ENCODE results near the gene PHLPP2. TPM values are rescaled to one million over a fixed set of nuclear protein-coding genes. Genes with fewer than 3 reads are reported as not detected.
"Not testable (repeated sequence)": the region's sequence is repeated elsewhere in the genome, so short reads cannot be mapped to it uniquely, and the experiment has no call there.

Gene PHLPP2
- total RNA-seq, 1 donor from 2014 or later: 18.2 TPM

DNA sequence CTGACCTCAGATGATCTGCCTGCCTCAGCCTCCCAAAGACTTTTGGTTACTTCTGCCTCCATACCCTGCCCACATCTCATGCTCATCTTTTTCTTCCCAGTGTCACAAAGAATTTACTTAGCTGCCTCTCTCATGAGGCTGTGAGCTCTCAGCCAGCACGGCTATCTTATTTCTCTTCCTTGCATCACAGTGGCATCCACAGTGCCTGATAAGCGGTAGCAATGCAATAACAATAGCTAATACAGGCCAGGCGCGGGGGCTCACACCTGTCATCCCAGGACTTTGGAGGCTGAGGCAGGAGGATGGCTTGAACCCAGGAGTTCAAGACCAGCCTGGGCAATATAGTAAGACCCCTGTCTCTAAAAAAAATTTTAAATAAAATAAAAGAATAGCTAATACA is 114.1 kb downstream of the PHLPP2 start:
- H3K9me3 Mint-ChIP-seq: no peaks in the 10 kb centered on the region

DNA sequence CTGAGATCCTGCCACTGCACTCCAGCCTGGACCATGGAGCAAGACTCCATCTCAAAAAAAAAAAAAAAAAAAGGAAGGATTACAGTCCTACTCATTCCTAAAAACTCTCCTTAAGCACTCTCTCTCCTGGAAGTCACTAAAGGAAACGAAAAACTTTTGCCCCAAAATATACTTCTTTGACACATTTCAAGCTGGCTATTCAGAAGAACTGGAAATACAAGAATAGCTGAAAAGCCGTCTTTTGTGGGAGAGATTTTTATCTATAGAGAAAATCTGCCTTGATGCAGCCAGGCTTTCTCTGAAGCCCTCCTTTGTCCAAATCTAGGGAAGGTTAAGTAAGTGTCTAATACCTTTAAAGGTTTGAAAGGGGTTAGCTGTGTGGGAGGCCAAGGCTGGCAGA is 115.4 kb downstream of the PHLPP2 start:
- Mint-ChIP-seq H3K4me1 (no peaks in the 10 kb centered on the region), H3K27ac (no peak overlapping the region), H3K27me3 (ENCODE audit: low read depth) (peaks cover 14% of the 10 kb centered on the region), H3K36me3 (no peaks in the 10 kb centered on the region), H3K9me3 (no peaks in the 10 kb centered on the region), H3K4me3 (no peak overlapping the region)
- DNase-seq (ENCODE audit: low spot score in 2 of 2, unreplicated experiment in 2 of 2): no peak
- TF ChIP-seq, protein P1, sequence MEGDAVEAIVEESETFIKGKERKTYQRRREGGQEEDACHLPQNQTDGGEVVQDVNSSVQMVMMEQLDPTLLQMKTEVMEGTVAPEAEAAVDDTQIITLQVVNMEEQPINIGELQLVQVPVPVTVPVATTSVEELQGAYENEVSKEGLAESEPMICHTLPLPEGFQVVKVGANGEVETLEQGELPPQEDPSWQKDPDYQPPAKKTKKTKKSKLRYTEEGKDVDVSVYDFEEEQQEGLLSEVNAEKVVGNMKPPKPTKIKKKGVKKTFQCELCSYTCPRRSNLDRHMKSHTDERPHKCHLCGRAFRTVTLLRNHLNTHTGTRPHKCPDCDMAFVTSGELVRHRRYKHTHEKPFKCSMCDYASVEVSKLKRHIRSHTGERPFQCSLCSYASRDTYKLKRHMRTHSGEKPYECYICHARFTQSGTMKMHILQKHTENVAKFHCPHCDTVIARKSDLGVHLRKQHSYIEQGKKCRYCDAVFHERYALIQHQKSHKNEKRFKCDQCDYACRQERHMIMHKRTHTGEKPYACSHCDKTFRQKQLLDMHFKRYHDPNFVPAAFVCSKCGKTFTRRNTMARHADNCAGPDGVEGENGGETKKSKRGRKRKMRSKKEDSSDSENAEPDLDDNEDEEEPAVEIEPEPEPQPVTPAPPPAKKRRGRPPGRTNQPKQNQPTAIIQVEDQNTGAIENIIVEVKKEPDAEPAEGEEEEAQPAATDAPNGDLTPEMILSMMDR (IDR thresholded peaks at IDR 0.05; ENCODE audit: unreplicated experiment): no peak

More for the DNA sequence above, 114.1 kb downstream of the PHLPP2 start:
- Mint-ChIP-seq H3K4me1 (no peaks in the 10 kb centered on the region), H3K4me3 (no peak overlapping the region), H3K27ac (no peak overlapping the region), H3K27me3 (ENCODE audit: low read depth) (peaks cover 16% of the 10 kb centered on the region), H3K36me3 (no peaks in the 10 kb centered on the region)
- DNase-seq (ENCODE audit: low spot score in 2 of 2, unreplicated experiment in 2 of 2): no peak
- TF ChIP-seq, protein P1 (IDR thresholded peaks at IDR 0.05; ENCODE audit: unreplicated experiment): no peak

DNA sequence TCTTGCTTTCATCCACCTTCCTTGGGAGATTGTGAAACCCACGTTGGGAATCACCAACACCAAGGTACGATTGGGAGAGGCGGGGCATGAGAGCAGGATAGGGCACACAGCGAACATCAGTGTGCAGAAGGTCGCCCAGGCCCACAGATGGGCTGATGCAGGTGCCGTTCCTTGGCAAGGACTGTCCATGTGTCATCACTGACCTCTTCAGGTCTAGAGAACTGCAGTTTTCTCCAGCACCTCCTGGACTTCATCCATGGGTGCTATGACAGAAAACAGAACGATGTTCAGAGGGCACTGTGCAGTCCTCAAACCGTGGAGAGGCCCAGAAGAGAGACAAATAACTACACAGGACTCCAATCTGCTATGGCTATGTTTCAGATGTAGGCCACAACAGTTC is 123.7 kb downstream of the PHLPP2 start:
- DNase-seq (ENCODE audit: low spot score in 2 of 2, unreplicated experiment in 2 of 2): no peak
- TF ChIP-seq, protein P1 (IDR thresholded peaks at IDR 0.05; ENCODE audit: unreplicated experiment): no peak
- Mint-ChIP-seq H3K4me3 (no peak overlapping the region), H3K9me3 (peaks cover 8% of the 10 kb centered on the region), H3K27ac (no peak overlapping the region), H3K36me3 (no peaks in the 10 kb centered on the region), H3K4me1 (no peaks in the 10 kb centered on the region), H3K27me3 (ENCODE audit: low read depth) (peaks cover 40% of the 10 kb centered on the region)

DNA sequence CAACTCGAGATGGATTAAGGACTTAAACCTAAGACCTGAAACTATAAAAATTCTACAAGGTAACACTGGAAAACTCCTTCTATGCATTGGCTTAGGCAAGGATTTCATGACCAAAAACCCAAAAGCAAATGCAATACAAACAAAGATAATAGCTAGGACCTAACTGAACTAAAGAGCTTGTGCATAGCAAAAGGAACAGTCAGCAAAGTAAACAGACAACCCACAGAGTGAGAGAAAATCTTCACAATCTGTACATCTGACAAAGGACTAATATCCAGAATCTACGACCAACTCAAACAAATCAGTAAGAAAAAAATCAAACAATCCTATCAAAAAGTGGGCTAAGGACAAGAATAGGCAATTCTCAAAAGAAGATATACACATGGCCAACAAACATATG is 126.1 kb downstream of the PHLPP2 start:
- not testable (repeated sequence) for H3K4me1 Mint-ChIP-seq; H3K36me3 Mint-ChIP-seq; DNase-seq (ENCODE audit: low spot score in 2 of 2, unreplicated experiment in 2 of 2); H3K27ac Mint-ChIP-seq; H3K4me3 Mint-ChIP-seq; H3K9me3 Mint-ChIP-seq
- H3K27me3 Mint-ChIP-seq (ENCODE audit: low read depth): peaks cover 53% of the 10 kb centered on the region

DNA sequence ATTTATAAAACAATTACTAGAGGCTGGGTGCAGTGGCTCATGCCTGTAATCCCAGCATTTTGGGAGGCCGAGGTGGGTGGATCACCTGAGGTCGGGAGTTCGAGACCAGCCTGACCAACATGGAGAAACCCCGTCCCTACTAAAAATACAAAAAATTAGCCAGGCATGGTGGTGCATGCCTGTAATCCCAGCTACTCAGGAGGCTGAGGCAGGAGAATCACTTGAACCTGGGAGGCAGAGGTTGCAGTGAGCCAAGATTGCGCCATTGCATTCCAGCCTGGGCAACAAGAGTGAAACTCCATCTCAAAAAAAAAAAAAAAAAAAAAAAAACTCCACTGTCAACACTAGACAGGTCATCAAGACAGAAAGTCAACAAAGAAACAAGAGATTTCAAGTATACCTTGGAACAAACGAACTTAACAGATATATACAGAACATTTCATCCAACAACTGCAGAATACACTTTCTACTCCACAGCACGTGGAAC is 129.1 kb downstream of the PHLPP2 start:
- peaks cover 67% of the 10 kb centered on the region for H3K27me3 Mint-ChIP-seq (ENCODE audit: low read depth)
- not testable (repeated sequence) for H3K36me3 Mint-ChIP-seq

More for the DNA sequence above, 129.1 kb downstream of the PHLPP2 start:
- H3K9me3 Mint-ChIP-seq; H3K4me1 Mint-ChIP-seq; DNase-seq (ENCODE audit: low spot score in 2 of 2, unreplicated experiment in 2 of 2); H3K4me3 Mint-ChIP-seq; H3K27ac Mint-ChIP-seq: not testable (repeated sequence)

Other genes starting within 250 kb of the PHLPP2 start
- gene ZNF19, start 235.4 kb downstream of the PHLPP2 start, total RNA-seq: 7.2 to 8.4 TPM (median 7.3 TPM) in 3 replicates
- not detected in 3 replicates for gene CHST4, start 198.3 kb downstream of the PHLPP2 start, total RNA-seq
- gene TAT, start 147.6 kb downstream of the PHLPP2 start, total RNA-seq: 0.07 TPM in 1 of 3 replicates, not detected in the others
- gene MARVELD3, start 98.5 kb downstream of the PHLPP2 start, total RNA-seq: 15.2 to 16.7 TPM (median 16.4 TPM) in 3 replicates
- gene AP1G1, start 84.1 kb upstream of the PHLPP2 start, total RNA-seq: 103 to 109 TPM (median 108 TPM) in 3 replicates
- gene ATXN1L, start 121.3 kb upstream of the PHLPP2 start, total RNA-seq: 31.6 to 32.5 TPM (median 31.9 TPM) in 3 replicates
- 25.2 to 28.8 TPM (median 27.1 TPM) in 3 replicates for gene ZNF821, start 159.5 kb upstream of the PHLPP2 start, total RNA-seq
- 307 to 309 TPM (median 309 TPM) in 3 replicates for gene IST1, start 170.8 kb upstream of the PHLPP2 start, total RNA-seq